GM12874 (cell line): ENCODE measurements around the gene SERTAD2.

Source experiments
- CTCF ChIP-seq: IDR thresholded peaks from 2 replicates; pipeline ENCODE4 v1.5.1; 2011; ENCODE audit warnings: low read depth, mild to moderate bottlenecking, control low read depth, low read length, moderate library complexity; ENCODE audit not compliant: insufficient read depth

SERTAD2 gene

GRCh38 chr2:64624862-64625261 is 28.9 kb downstream of the SERTAD2 start:
- TF ChIP-seq CTCF, result no peak

- no peak for TF ChIP-seq CTCF
These were observed 29.6 kb downstream of the SERTAD2 start for GRCh38 chr2:64624108-64624610.

- no peak for TF ChIP-seq CTCF
These were observed 30.4 kb downstream of the SERTAD2 start for GRCh38 chr2:64623242-64623850.

GRCh38 chr2:64622443-64623241 is 31.1 kb downstream of the SERTAD2 start:
- TF ChIP-seq CTCF, result no peak

- no peak for TF ChIP-seq CTCF
These were observed 33.1 kb downstream of the SERTAD2 start for GRCh38 chr2:64620661-64621060.

- TF ChIP-seq CTCF, result no peak
These were observed 36.0 kb downstream of the SERTAD2 start for GRCh38 chr2:64617631-64618151.

GRCh38 chr2:64615844-64616536 is 37.7 kb downstream of the SERTAD2 start:
- no peak for TF ChIP-seq CTCF
